Endometrial microvascular endothelial cells (primary cell): Measurements from ENCODE around the gene LRRC4C. TPM values are rescaled to one million over a fixed set of nuclear protein-coding genes. Genes with fewer than 3 reads are reported as not detected.
"Not testable (repeated sequence)": the region's sequence is repeated elsewhere in the genome, so short reads cannot be mapped to it uniquely, and the experiment has no call there.

Experiments
- in situ Hi-C: cut with HindIII; loops from 2 replicates; pipeline ENCODE4 v1.10.0; 2017; ENCODE audit warnings: low sequenced_read_pairs, low pct_unique_long_range_greater_than_20kb; ENCODE audit errors: inconsistent ontology term
- total RNA-seq: library from RNA; depleted of rRNA; stranded (reverse); fragments of >200 nt; gene quantifications from one replicate; pipeline ENCODE4 v1.2.3, GENCODE V29; 2015; ENCODE audit errors: inconsistent ontology term

The LRRC4C gene
- total RNA-seq, 1 donor from 2014 or later = not detected

- in situ Hi-C loops = no loop called here
Measured at GRCh38 chr11:40686765-40687164, 772.7 kb downstream of the LRRC4C start.

- in situ Hi-C loops = no loop called here
Measured at GRCh38 chr11:40683010-40683409, 776.4 kb downstream of the LRRC4C start.

DNA sequence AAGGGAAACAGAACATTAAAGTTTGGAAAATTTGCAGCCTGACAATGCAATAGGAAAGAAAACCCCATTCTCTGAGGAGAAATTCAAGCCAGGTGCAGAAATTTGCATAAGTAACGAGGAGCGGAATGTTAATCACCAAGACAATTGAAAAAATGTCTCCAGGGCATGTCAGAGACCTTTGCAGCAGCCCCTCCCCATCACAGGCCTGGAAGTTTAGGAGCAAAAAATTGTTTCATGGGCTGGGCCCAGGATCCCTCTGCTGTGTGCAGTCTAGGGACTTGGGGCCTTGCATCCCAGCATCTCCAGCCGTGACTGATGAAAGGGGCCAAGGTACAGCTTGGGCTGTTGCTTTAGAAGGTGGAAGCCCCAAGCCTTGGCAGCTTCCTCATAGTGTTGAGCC, 780.2 kb downstream of the LRRC4C start:
- in situ Hi-C loops = no loop called here

GRCh38 chr11:40647295-40647694, 812.2 kb downstream of the LRRC4C start:
- in situ Hi-C loops = no loop called here

DNA sequence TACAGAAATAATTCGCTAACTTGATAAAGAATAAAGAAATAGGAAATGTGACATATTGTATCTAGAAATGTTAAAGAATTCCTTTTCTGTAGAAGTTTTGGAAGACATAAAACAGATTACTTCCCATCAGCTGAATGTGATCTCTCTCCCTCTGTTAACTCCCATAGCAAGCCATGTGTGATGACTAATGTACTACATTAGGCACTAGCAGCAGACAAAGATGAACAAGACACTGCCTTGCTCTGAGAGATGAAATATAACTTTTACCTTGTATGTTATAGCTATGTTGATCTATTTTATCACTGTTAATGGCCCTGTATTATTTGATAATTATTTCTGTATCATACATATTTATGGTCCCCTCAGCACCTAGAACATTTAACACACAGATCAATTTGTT, 817.2 kb downstream of the LRRC4C start:
- in situ Hi-C loops = no loop called here

DNA sequence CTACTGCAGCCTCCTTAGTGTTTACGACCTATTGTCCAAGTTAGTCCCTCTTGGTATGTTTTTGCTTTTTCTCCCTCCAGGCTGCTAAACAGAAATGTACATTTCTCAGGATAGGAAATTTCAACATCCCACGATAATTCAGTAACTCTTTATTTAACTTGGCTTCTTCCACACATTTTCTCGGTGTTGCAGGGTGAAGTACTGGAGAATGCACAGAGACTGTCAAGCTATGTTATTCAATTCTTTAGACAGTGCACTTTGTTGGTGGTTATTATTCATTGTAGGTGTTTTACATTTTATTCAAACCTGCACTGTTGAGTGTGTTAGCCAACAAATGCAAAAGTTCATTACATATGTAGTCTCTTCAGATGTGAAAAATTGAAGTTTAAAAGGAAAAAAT, 839.8 kb downstream of the LRRC4C start:
- in situ Hi-C loops = no loop called here

DNA sequence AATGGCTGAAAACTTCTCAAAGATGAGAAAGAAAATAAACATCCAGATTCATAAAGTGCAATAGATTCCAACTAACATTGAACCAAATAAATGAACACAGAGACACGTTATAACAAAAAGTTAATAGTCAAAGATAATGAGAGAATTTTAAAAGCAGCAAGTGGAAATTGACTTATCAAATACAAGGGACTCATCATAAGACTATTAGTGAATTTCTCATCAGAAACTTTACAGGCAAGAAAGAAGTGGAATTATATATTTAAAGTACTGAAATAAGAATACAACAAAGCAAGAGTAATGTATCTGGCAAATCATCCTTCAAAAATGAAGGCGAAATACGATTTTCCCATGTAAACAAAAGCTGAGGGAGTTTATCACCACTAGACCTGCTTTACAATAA, 852.7 kb downstream of the LRRC4C start:
- in situ Hi-C loops = no loop called here

DNA sequence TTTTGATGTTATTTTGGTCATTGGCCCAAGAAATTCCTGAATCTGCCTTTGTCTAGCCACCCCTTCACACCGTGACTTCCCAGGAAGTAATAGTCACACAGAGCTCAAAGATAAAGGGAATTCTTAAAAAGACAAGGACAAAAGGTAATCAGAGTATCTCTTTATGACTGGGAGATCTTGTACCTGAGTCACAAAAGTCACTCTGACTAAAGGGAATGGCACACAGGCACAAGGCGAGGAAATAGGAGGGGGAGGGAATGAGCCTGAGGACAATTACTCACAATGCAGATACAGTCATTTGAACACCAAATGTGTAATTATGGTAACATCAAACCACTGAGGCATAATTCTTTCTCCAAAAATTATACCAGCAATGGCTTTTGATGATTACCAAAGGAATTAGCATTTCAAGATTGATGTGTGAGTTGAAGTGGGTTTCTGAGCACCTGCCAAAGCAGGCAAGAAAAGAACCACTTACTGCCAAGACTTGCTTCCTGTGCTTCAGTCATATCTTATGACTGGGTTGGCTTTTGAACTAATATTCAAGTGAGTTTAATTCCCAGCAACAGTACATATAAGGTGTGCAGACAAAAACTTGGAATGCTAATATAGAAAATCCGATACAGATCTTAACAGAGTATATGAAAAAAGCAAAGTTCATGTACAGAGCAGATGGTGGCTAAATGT, 856.4 kb downstream of the LRRC4C start:
- in situ Hi-C loops = no loop called here

DNA sequence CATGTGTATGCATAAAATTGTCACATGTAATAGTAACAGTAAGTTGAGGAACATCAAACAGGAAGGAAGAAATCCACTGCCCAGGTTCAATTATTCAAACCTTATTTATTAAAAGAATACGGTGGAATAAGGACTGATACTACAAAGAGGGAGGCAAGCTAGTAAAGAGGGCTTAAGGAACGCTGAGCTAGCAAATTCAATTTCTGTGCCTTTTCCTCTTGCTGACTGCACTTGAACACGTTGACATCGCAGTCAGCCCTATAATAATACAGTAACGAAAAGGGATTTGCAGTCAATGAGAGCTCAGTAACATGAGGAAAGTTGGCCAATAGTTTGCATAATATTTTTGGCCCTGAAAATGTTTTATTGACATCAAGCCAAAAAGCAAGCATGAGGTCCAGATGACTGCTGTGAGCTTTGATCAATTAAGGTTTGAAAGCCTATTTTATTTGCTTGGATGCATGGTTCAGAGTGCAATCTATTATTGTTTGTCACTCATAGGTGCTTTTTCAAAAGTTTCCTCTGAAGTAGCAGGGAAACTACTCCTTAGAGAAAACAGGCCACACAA, 861.8 kb downstream of the LRRC4C start:
- in situ Hi-C loops = no loop called here

GRCh38 chr11:40573254-40573891, 886.1 kb downstream of the LRRC4C start:
- in situ Hi-C loops = no loop called here

DNA sequence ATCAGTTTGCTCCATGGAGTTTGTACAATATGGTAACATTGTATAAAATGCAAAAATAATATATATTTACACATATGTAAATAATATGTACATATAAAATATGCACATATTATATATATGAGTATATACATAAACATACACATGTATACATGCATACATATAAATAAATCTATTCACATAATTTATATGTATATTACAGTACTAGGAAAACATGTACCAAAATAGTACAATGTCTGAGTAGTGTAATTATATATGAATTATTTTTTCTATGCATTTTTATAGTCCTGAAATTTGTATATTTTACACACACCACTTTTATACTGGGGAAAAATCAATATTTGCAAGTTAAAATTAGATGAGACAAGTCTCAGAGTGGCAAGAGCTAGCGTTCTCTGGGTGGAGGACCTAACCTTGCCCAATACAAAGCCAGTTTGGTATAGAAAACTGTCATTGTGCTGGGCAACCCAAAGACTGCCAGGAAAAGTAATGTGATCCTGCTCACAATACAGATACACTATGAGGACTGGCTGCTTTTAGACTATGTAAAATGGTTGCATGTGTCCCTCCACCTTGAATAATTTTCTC, 889.4 kb downstream of the LRRC4C start:
- in situ Hi-C loops = no loop called here

- in situ Hi-C loops = no loop called here
Measured at GRCh38 chr11:40567392-40567791, 892.1 kb downstream of the LRRC4C start.

GRCh38 chr11:40544162-40544561, 915.3 kb downstream of the LRRC4C start:
- in situ Hi-C loops = no loop called here

GRCh38 chr11:40542821-40543220, 916.6 kb downstream of the LRRC4C start:
- in situ Hi-C loops = no loop called here

DNA sequence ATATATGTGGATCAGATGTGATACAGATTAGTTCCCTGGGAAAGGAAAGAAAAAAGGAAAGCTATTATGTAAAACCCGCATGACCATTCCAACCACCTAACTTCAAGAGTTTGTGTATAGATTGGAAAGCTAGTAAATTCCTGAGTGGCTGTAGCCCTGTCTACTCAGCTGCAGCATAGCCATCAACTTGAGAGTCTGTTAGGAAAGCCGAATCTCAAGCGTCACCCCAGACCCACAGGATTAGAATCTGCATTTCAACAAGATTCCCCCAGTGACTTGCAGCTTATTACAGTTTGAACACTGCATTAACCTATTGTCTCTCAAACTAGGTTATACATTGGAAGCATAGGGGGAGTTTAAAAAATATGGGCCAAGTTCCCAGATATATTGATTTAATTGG, 921.7 kb downstream of the LRRC4C start:
- in situ Hi-C loops = no loop called here

GRCh38 chr11:40522080-40522479, 937.4 kb downstream of the LRRC4C start:
- in situ Hi-C loops = not testable (repeated sequence)

DNA sequence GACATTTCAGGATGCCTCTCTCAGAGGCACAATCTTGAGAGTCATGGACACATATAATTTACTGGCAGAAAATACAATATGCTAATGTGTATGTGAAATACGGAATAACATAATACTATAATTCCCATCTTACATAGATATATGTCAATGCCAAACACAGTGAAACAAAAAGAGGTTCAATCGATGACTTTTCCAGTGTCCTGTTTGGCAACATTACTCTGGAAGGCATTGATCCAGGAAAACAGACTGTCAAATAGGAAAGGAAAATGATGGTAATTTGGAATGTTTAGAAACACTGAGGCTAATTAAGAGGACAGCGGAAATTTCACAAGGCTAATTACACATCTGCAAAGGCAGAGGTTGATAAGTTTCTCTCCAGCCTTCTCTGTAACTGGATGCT, 942.3 kb downstream of the LRRC4C start:
- in situ Hi-C loops = no loop called here

GRCh38 chr11:40514124-40514523, 945.3 kb downstream of the LRRC4C start:
- in situ Hi-C loops = no loop called here

- in situ Hi-C loops = no loop called here
Measured at GRCh38 chr11:40513281-40513680, 946.2 kb downstream of the LRRC4C start.

DNA sequence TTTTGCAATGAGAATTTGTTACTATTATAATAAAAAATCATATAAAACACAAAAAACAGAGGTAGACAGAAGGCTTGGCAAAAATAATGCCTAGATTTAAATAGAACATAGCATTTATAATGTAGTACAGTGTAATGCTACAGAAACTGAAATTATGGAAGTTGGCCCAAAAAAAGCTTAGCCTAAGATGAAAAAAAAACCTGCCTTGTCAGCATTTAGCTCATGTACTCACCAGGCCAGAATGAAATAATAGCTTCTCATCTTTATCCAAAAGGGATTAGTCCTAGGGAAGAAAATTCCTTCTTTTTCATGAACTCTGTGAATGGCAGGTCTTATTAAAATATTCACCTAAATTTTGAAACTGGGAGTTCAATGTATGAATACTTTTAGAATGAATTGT, 951.1 kb downstream of the LRRC4C start:
- in situ Hi-C loops = no loop called here
